Mesenchymal stem cell (in vitro differentiated cells and primary cell): ENCODE measurements around the gene GLO1.

Experiments used
- DNase-seq: peaks from one replicate; pipeline ENCODE4 v3.0.0-alpha.2; 2013
- H2AFZ ChIP-seq: one replicate; pipeline ENCODE4 v1.6.1; 2013; ENCODE audit warnings: low read depth, mild to moderate bottlenecking, control low read depth, inconsistent platforms, low read length, moderate library complexity
- H2AK5ac ChIP-seq: 2 replicates; pipeline ENCODE4 v1.6.1; 2013; ENCODE audit warnings: low read length, moderate library complexity, mild to moderate bottlenecking, inconsistent platforms; ENCODE audit not compliant: severe bottlenecking
- H2BK120ac ChIP-seq: one replicate; pipeline ENCODE4 v1.6.1; 2013; ENCODE audit warnings: low read depth, mild to moderate bottlenecking, inconsistent platforms, low read length, moderate library complexity
- H2BK12ac ChIP-seq, 2 experiments: one replicate each; pipeline ENCODE4 v1.6.1; 2013; ENCODE audit warnings: inconsistent platforms in 2 of 2, low read length in 2 of 2, mild to moderate bottlenecking in 2 of 2, moderate library complexity in 2 of 2, control low read depth in 1 of 2
- H2BK15ac ChIP-seq: one replicate; pipeline ENCODE4 v1.6.1; 2013; ENCODE audit warnings: mild to moderate bottlenecking, low read depth, inconsistent platforms; ENCODE audit not compliant: poor library complexity, severe bottlenecking
- H2BK5ac ChIP-seq: 2 replicates; pipeline ENCODE4 v1.6.1; 2013; ENCODE audit warnings: low read depth, mild to moderate bottlenecking, low read length, control low read depth, inconsistent platforms; ENCODE audit not compliant: poor library complexity, severe bottlenecking
- H3K14ac ChIP-seq, 2 experiments: one replicate each; pipeline ENCODE4 v1.6.1; 2013; ENCODE audit warnings: inconsistent platforms in 2 of 2, low read length in 2 of 2, control low read depth in 1 of 2, mild to moderate bottlenecking in 1 of 2, moderate library complexity in 1 of 2
- H3K18ac ChIP-seq, 2 experiments: one replicate each; pipeline ENCODE4 v1.6.1; 2013; ENCODE audit warnings: inconsistent platforms in 2 of 2, low read length in 2 of 2, control low read depth in 1 of 2, low read depth in 1 of 2, mild to moderate bottlenecking in 1 of 2
- H3K23ac ChIP-seq, 2 experiments: one replicate each; pipeline ENCODE4 v1.6.1; 2013; ENCODE audit warnings: inconsistent platforms in 2 of 2, low read length in 2 of 2, mild to moderate bottlenecking in 2 of 2, moderate library complexity in 2 of 2, control low read depth in 1 of 2
- H3K27ac ChIP-seq: 2 replicates; pipeline ENCODE4 v1.5.1; 2013; ENCODE audit warnings: mild to moderate bottlenecking, moderate library complexity, low read length, control low read depth, inconsistent platforms; ENCODE audit not compliant: poor library complexity, severe bottlenecking
- H3K27me3 ChIP-seq, 2 experiments: 2 replicates each; pipeline versions ENCODE4 v1.6.1 to v1.7.0; 2013; ENCODE audit warnings: low read length in 2 of 2, mild to moderate bottlenecking in 2 of 2, moderate library complexity in 2 of 2, control low read depth in 1 of 2, inconsistent platforms in 1 of 2; ENCODE audit not compliant: control insufficient read depth in 1 of 2, insufficient read depth in 1 of 2
- H3K36me3 ChIP-seq, 2 experiments: 2 replicates each; pipeline versions ENCODE4 v1.6.1 to v1.7.0; 2013; ENCODE audit warnings: low read length in 2 of 2, control low read depth in 1 of 2, inconsistent platforms in 1 of 2, low read depth in 1 of 2, mild to moderate bottlenecking in 1 of 2; ENCODE audit not compliant: insufficient read depth in 2 of 2, control insufficient read depth in 1 of 2
- H3K4ac ChIP-seq, 2 experiments: one replicate each; pipeline ENCODE4 v1.6.1; 2013; ENCODE audit warnings: inconsistent platforms in 2 of 2, low read length in 2 of 2, mild to moderate bottlenecking in 2 of 2, moderate library complexity in 2 of 2, control low read depth in 1 of 2, low read depth in 1 of 2
- H3K4me1 ChIP-seq: 2 replicates; pipeline ENCODE4 v1.6.1; 2013; ENCODE audit warnings: low read depth, low read length, control low read depth; ENCODE audit not compliant: control insufficient read depth, insufficient read depth
- H3K4me2 ChIP-seq: 2 replicates; pipeline ENCODE4 v1.6.1; 2013; ENCODE audit warnings: low read length, mild to moderate bottlenecking, inconsistent platforms; ENCODE audit not compliant: poor library complexity, severe bottlenecking
- H3K4me3 ChIP-seq, 2 experiments: 2 replicates each; pipeline versions ENCODE4 v1.5.1 to v1.7.0; 2013; ENCODE audit warnings: low read length in 2 of 2, mild to moderate bottlenecking in 2 of 2, control low read depth in 1 of 2, low read depth in 1 of 2; ENCODE audit not compliant: insufficient read depth in 1 of 2
- H3K79me1 ChIP-seq: replicated peaks from 2 replicates; pipeline ENCODE4 v1.6.1; 2013; ENCODE audit warnings: mild to moderate bottlenecking, control low read depth, low read length, inconsistent platforms; ENCODE audit not compliant: poor library complexity, severe bottlenecking
- H3K9ac ChIP-seq: 2 replicates; pipeline ENCODE4 v1.7.0; 2013; ENCODE audit warnings: mild to moderate bottlenecking, low read length, moderate library complexity
- H3K9me3 ChIP-seq: 2 replicates; pipeline ENCODE4 v1.7.0; 2013; ENCODE audit warnings: mild to moderate bottlenecking, low read length; ENCODE audit not compliant: control insufficient read depth
- H4K8ac ChIP-seq: one replicate; pipeline ENCODE4 v1.6.1; 2013; ENCODE audit warnings: inconsistent platforms, mild to moderate bottlenecking, low read length, moderate library complexity
- H4K91ac ChIP-seq: one replicate; pipeline ENCODE4 v1.6.1; 2013; ENCODE audit warnings: mild to moderate bottlenecking, low read length, inconsistent platforms
- WGBS: methylation state at CpG from one replicate; pipeline ENCODE4 v1.1.7; 2013; ENCODE audit warnings: mixed read lengths; 5-methylcytosine and 5-hydroxymethylcytosine counted together

Gene GLO1

DNA sequence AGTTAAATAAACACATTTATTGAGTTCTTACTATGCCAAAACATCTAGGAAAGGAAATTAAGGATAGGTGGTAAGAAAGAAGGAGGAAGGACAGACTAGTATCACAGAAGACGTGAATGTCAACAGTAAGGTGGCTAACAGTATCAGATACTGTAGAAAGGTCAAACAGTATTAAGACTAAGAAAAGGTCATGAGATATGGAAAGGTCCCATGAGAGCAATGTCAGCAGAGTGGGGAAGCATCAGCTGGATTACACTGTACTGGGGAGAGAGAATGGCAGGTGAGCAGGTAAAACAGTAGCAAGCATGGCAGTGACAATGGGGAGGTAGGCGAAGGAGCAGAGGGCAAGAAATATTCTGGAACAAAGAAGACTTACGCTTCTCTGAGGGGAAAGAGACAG, 18.0 kb downstream of the GLO1 start:
- no peak overlapping the region for H2BK15ac ChIP-seq

DNA sequence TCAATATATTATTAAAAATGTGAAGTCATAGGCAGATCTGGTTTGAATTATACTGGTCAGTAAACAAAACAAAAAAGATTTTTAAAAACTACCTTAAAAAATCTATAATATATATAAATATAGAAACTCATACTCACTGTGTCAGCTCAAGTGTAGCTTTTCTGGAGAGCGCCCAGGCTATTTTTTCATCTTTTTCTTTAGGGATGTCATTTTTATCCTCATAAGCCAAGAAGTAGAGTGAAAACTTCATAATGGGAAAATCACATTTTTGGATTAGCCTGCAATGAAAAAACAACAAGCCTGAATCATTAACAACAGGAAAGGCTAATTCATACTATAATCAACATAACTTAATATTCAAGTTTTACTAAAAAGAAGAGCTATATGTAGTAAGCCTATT, 18.7 kb downstream of the GLO1 start:
- H3K4me1 ChIP-seq, result peaks cover 2% of the 10 kb centered on the region
- H2BK15ac ChIP-seq, result no peak overlapping the region
- peaks cover 20% of the 10 kb centered on the region for H3K79me1 ChIP-seq
- H3K27me3 ChIP-seq, result no peaks in the 10 kb centered on the region
- H3K18ac ChIP-seq, result no peak overlapping the region
- DNase-seq, result no peak
- no peak overlapping the region for H3K4me3 ChIP-seq
- peaks cover 10 to 51% of the 10 kb centered on the region in 2 experiments for H3K36me3 ChIP-seq
- H3K14ac ChIP-seq, result no peak overlapping the region
- H3K4me2 ChIP-seq, result no peak overlapping the region
- H4K8ac ChIP-seq, result no peak overlapping the region
- no CpG with 5 or more reads among the region's 1 CpG for WGBS
- H3K4ac ChIP-seq, result no peak overlapping the region
- H2AK5ac ChIP-seq, result no peak overlapping the region
- H2AFZ ChIP-seq, result no peak overlapping the region
- no peak overlapping the region for H3K9ac ChIP-seq
- H3K23ac ChIP-seq, result no peak overlapping the region
- H3K27ac ChIP-seq, result no peak overlapping the region
- no peak overlapping the region for H2BK120ac ChIP-seq
- no peaks in the 10 kb centered on the region for H3K9me3 ChIP-seq
- H2BK12ac ChIP-seq, result no peak overlapping the region
- no peak overlapping the region for H2BK5ac ChIP-seq
- H4K91ac ChIP-seq, result no peak overlapping the region

More for the DNA sequence above, 18.0 kb downstream of the GLO1 start:
- H2BK12ac ChIP-seq, result no peak overlapping the region
- H3K23ac ChIP-seq, result no peak overlapping the region
- H2AK5ac ChIP-seq, result no peak overlapping the region
- no peaks in the 10 kb centered on the region for H3K9me3 ChIP-seq
- no peak overlapping the region for H3K4me2 ChIP-seq
- WGBS, result 95% methylated on average over 3 of the region's 3 CpGs
- no peak overlapping the region for H3K14ac ChIP-seq
- no peak overlapping the region for H4K8ac ChIP-seq
- H3K18ac ChIP-seq, result no peak overlapping the region
- H4K91ac ChIP-seq, result no peak overlapping the region
- DNase-seq, result no peak
- no peak overlapping the region for H2BK5ac ChIP-seq
- no peak overlapping the region for H2BK120ac ChIP-seq
- no peak overlapping the region for H2AFZ ChIP-seq
- H3K36me3 ChIP-seq, result peaks cover 9 to 46% of the 10 kb centered on the region in 2 experiments
- H3K4ac ChIP-seq, result no peak overlapping the region
- no peaks in the 10 kb centered on the region for H3K27me3 ChIP-seq
- H3K4me1 ChIP-seq, result peaks cover 2% of the 10 kb centered on the region
- H3K4me3 ChIP-seq, result no peak overlapping the region
- H3K27ac ChIP-seq, result no peak overlapping the region
- H3K79me1 ChIP-seq, result peaks cover 18% of the 10 kb centered on the region
- H3K9ac ChIP-seq, result no peak overlapping the region

DNA sequence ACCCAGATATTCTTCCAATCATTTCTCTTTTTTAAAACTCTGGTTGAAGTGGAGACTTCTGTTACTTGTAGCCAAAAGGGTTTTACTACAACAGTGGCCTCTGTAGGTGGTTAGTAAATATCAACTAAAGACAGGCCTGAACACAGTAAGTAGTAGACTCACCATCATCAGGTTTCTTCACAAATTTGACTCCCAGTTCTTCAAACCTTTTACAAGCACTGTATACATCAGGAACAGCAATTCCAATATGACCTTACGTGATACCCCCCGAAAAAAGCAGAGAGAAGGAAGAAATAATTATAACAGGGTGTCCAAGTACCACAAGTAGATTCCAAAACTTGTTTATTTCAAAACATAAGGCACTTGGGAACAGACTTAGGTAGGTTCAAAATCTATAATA, 21.1 kb downstream of the GLO1 start:
- no peak overlapping the region for H3K4me3 ChIP-seq
- no peak overlapping the region for H4K91ac ChIP-seq
- no CpG with 5 or more reads among the region's 2 CpGs for WGBS

DNA sequence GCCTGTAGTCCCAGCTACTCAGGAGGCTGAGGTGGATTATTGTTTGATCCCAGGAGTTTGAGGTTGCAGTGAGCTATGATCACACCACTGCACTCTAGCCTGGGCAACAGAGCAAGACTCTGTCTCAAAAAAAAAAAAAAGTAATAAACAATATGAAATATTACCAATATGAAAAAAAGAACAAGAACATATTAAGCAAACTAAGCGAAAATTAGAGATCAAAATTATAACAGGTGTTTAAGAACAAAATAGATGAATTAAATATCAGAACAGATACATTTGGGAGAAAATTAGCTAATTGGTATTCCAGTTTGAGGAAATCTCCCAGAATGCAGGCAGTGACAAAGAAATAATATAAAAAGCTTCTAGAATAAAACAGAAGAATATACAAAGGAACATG, 23.3 kb downstream of the GLO1 start:
- H4K8ac ChIP-seq, result no peak overlapping the region
- H3K23ac ChIP-seq, result no peak overlapping the region
- H3K4me1 ChIP-seq, result peaks cover 2% of the 10 kb centered on the region
- no peaks in the 10 kb centered on the region for H3K27me3 ChIP-seq
- H3K18ac ChIP-seq, result no peak overlapping the region
- H2BK15ac ChIP-seq, result no peak overlapping the region
- no peak overlapping the region for H3K4me2 ChIP-seq
- H4K91ac ChIP-seq, result no peak overlapping the region
- H3K79me1 ChIP-seq, result peaks cover 16% of the 10 kb centered on the region
- peaks cover 21 to 85% of the 10 kb centered on the region in 2 experiments for H3K36me3 ChIP-seq
- no peak overlapping the region for H2AK5ac ChIP-seq
- H2BK12ac ChIP-seq, result no peak overlapping the region
- no peak overlapping the region for H2BK5ac ChIP-seq
- no peak overlapping the region for H3K9ac ChIP-seq
- H2BK120ac ChIP-seq, result no peak overlapping the region
- DNase-seq, result no peak
- H3K4me3 ChIP-seq, result no peak overlapping the region
- H3K14ac ChIP-seq, result no peak overlapping the region
- no peak overlapping the region for H3K4ac ChIP-seq
- H3K9me3 ChIP-seq, result no peaks in the 10 kb centered on the region
- WGBS, result no CpG with 5 or more reads among the region's 1 CpG
- no peak overlapping the region for H3K27ac ChIP-seq
- H2AFZ ChIP-seq, result no peak overlapping the region

More for the DNA sequence above, 21.1 kb downstream of the GLO1 start:
- DNase-seq, result no peak
- Histone ChIP-seq H2BK15ac (no peak overlapping the region), H3K9ac (no peak overlapping the region), H3K79me1 (peaks cover 21% of the 10 kb centered on the region), H3K4me2 (no peak overlapping the region), H3K36me3 (peaks cover 21 to 71% of the 10 kb centered on the region in 2 experiments), H3K27ac (no peak overlapping the region), H3K18ac (no peak overlapping the region), H3K23ac (no peak overlapping the region), H2BK5ac (no peak overlapping the region), H2AFZ (no peak overlapping the region), H2BK120ac (no peak overlapping the region), H4K8ac (no peak overlapping the region), H3K27me3 (no peaks in the 10 kb centered on the region), H2AK5ac (no peak overlapping the region), H2BK12ac (no peak overlapping the region), H3K4me1 (peaks cover 2% of the 10 kb centered on the region), H3K4ac (no peak overlapping the region), H3K9me3 (no peaks in the 10 kb centered on the region), H3K14ac (no peak overlapping the region)
